ENCODE results near the gene ATP6V0A1. TPM values are rescaled to one million over a fixed set of nuclear protein-coding genes. Genes with fewer than 3 reads are reported as not detected.

ATP6V0A1 gene
- total and polyA plus RNA-seq, 2 donors from 2014 or later: 108 to 110 TPM

GRCh38 chr17:42494673-42495072, 36.0 kb downstream of the ATP6V0A1 start:
- Histone ChIP-seq H3K9me3 (ENCODE audit: control insufficient read depth in 2 of 3, insufficient read depth in 1 of 3, low read length in 3 of 3) (no peaks in the 10 kb centered on the region), H3K4me3 (ENCODE audit: low read length in 3 of 3) (no peak overlapping the region), H3K27ac (ENCODE audit: low read depth in 2 of 2, low read length in 2 of 2) (no peak overlapping the region), H3K27me3 (ENCODE audit: control insufficient read depth, insufficient read depth, low read length) (no peaks in the 10 kb centered on the region), H3K36me3 (ENCODE audit: control insufficient read depth in 2 of 3, insufficient read depth in 3 of 3, low read length in 3 of 3) (peaks cover 0 to 37% (median 4%) of the 10 kb centered on the region in 3 donors), H3K4me1 (ENCODE audit: control insufficient read depth in 2 of 3, insufficient read depth in 2 of 3, low read depth in 1 of 3, low read length in 3 of 3) (no peaks in the 10 kb centered on the region), H3K9ac (ENCODE audit: low read length in 3 of 3) (no peak overlapping the region)
- no peak for TF ChIP-seq CTCF (IDR thresholded peaks at IDR 0.05; ENCODE audit: borderline replicate concordance, extremely low read depth, insufficient read depth)
- DNase-seq (no peak), FAIRE-seq (no peak)
- intact Hi-C loops (cut with DNase I): no loop called here

- Histone ChIP-seq H3K27me3 (ENCODE audit: control insufficient read depth, insufficient read depth, low read length) (no peaks in the 10 kb centered on the region), H3K4me1 (ENCODE audit: control insufficient read depth in 2 of 3, insufficient read depth in 2 of 3, low read depth in 1 of 3, low read length in 3 of 3) (no peaks in the 10 kb centered on the region), H3K27ac (ENCODE audit: low read depth in 2 of 2, low read length in 2 of 2) (no peak overlapping the region), H3K9ac (ENCODE audit: low read length in 3 of 3) (no peak overlapping the region), H3K9me3 (ENCODE audit: control insufficient read depth in 2 of 3, insufficient read depth in 1 of 3, low read length in 3 of 3) (no peaks in the 10 kb centered on the region), H3K36me3 (ENCODE audit: control insufficient read depth in 2 of 3, insufficient read depth in 3 of 3, low read length in 3 of 3) (peaks cover 2 to 57% (median 18%) of the 10 kb centered on the region in 3 donors), H3K4me3 (ENCODE audit: low read length in 3 of 3) (no peak overlapping the region)
- intact Hi-C loops (cut with DNase I): no loop called here
- no peak for FAIRE-seq
- DNase-seq: peak in 1 of 5 donors; percentile 53
- TF ChIP-seq CTCF (IDR thresholded peaks at IDR 0.05; ENCODE audit: borderline replicate concordance, extremely low read depth, insufficient read depth): no peak
These were observed 40.1 kb downstream of the ATP6V0A1 start for GRCh38 chr17:42498828-42499227.

GRCh38 chr17:42502091-42502490, 43.4 kb downstream of the ATP6V0A1 start:
- H3K36me3 ChIP-seq (ENCODE audit: control insufficient read depth in 2 of 3, insufficient read depth in 3 of 3, low read length in 3 of 3): peaks cover 2 to 46% (median 23%) of the 10 kb centered on the region in 3 donors
- DNase-seq (no peak), FAIRE-seq (no peak)
- intact Hi-C loops (cut with DNase I): no loop called here
- no peak overlapping the region for H3K4me3 ChIP-seq (ENCODE audit: low read length in 3 of 3)
- H3K27me3 ChIP-seq (ENCODE audit: control insufficient read depth, insufficient read depth, low read length): no peaks in the 10 kb centered on the region
- H3K9ac ChIP-seq (ENCODE audit: low read length in 3 of 3): no peak overlapping the region
- no peaks in the 10 kb centered on the region for H3K9me3 ChIP-seq (ENCODE audit: control insufficient read depth in 2 of 3, insufficient read depth in 1 of 3, low read length in 3 of 3)
- no peaks in the 10 kb centered on the region for H3K4me1 ChIP-seq (ENCODE audit: control insufficient read depth in 2 of 3, insufficient read depth in 2 of 3, low read depth in 1 of 3, low read length in 3 of 3)
- H3K27ac ChIP-seq (ENCODE audit: low read depth in 2 of 2, low read length in 2 of 2): no peak overlapping the region
- no peak for TF ChIP-seq CTCF (IDR thresholded peaks at IDR 0.05; ENCODE audit: borderline replicate concordance, extremely low read depth, insufficient read depth)

- Histone ChIP-seq H3K27ac (ENCODE audit: low read depth in 2 of 2, low read length in 2 of 2) (no peak overlapping the region), H3K9me3 (ENCODE audit: control insufficient read depth in 2 of 3, insufficient read depth in 1 of 3, low read length in 3 of 3) (no peaks in the 10 kb centered on the region), H3K36me3 (ENCODE audit: control insufficient read depth in 2 of 3, insufficient read depth in 3 of 3, low read length in 3 of 3) (peaks cover 2 to 48% (median 25%) of the 10 kb centered on the region in 3 donors), H3K4me1 (ENCODE audit: control insufficient read depth in 2 of 3, insufficient read depth in 2 of 3, low read depth in 1 of 3, low read length in 3 of 3) (no peaks in the 10 kb centered on the region), H3K27me3 (ENCODE audit: control insufficient read depth, insufficient read depth, low read length) (no peaks in the 10 kb centered on the region), H3K9ac (ENCODE audit: low read length in 3 of 3) (no peak overlapping the region), H3K4me3 (ENCODE audit: low read length in 3 of 3) (no peak overlapping the region)
- TF ChIP-seq CTCF (IDR thresholded peaks at IDR 0.05; ENCODE audit: borderline replicate concordance, extremely low read depth, insufficient read depth): no peak
- no peak for DNase-seq
- intact Hi-C loops (cut with DNase I): no loop called here
- FAIRE-seq: no peak
These were observed 44.2 kb downstream of the ATP6V0A1 start for GRCh38 chr17:42502926-42503325.

All from kidney (tissue), 14 donors.